A172 (cell line): ENCODE measurements around the gene TMEM248. TPM values are rescaled to one million over a fixed set of nuclear protein-coding genes. Genes with fewer than 3 reads are reported as not detected.
"Not testable (repeated sequence)": the region's sequence is repeated elsewhere in the genome, so short reads cannot be mapped to it uniquely, and the experiment has no call there.

ENCODE experiments used
- DNase-seq: peaks from one replicate; pipeline ENCODE4 v3.0.0-alpha.2; 2015; ENCODE audit warnings: low spot score
- total RNA-seq: library from RNA; depleted of rRNA; stranded (reverse); fragments of >200 nt; shearing (Covaris generic); gene quantifications from 2 replicates; pipeline ENCODE4 v1.2.3, GENCODE V29; 2014; rRNA removed

TMEM248 gene, protein sequence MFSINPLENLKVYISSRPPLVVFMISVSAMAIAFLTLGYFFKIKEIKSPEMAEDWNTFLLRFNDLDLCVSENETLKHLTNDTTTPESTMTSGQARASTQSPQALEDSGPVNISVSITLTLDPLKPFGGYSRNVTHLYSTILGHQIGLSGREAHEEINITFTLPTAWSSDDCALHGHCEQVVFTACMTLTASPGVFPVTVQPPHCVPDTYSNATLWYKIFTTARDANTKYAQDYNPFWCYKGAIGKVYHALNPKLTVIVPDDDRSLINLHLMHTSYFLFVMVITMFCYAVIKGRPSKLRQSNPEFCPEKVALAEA
- 124 and 129 TPM in 2 replicates for total RNA-seq

DNA sequence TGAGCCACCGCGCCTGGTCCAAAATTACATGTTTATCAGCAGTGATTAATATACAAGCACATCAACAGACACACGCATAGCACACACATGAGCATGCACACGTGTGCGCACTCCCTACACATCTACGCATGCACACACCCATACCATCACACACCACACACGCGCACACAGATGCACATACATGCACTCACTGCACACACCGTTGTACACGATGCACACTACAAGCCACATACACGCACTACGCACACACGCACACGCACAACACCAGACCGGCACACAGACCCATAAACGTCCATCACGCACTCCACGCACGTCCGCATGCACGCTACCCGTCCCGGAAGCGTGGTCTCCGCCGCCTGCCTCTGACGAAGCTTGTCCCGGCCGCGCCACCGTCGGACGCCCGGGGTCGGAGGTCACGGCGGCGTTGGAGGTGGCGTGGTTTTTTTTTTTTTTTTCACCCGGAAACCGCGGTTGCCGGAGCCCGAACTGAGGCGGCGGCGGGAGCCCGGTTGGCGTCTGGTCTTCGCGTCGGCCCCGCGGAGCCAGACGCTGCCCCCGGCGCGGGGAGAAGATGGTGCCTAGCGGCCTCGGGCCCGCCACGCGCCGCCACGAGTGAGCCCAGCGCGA, at the start of gene TMEM248:
Gene TMEM248, plus strand, starts transcription at position 457 of the 627 bp plus-strand sequence. CDS start 20,641 bp downstream, outside the sequence.
- peak; percentile 66 for DNase-seq

DNA sequence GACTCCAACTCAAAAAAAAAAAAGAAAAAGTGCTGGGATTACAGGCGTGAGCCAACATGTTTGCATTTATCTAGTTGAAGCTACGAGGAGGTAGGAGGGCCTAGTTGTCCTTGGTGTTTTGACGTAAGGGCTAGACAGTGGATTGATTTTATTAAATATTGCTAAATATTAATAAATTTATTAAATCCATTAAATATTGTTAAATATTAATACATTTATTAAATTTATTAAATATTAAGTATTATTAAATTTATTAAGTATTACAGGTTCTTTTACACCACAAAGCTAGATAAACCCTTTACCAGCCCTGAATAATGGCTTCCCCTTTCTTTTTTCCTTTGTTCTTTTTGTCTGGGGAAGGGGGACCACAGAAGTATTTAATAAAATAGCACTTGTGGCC, 47.5 kb upstream of the TMEM248 start:
- no peak for DNase-seq

DNA sequence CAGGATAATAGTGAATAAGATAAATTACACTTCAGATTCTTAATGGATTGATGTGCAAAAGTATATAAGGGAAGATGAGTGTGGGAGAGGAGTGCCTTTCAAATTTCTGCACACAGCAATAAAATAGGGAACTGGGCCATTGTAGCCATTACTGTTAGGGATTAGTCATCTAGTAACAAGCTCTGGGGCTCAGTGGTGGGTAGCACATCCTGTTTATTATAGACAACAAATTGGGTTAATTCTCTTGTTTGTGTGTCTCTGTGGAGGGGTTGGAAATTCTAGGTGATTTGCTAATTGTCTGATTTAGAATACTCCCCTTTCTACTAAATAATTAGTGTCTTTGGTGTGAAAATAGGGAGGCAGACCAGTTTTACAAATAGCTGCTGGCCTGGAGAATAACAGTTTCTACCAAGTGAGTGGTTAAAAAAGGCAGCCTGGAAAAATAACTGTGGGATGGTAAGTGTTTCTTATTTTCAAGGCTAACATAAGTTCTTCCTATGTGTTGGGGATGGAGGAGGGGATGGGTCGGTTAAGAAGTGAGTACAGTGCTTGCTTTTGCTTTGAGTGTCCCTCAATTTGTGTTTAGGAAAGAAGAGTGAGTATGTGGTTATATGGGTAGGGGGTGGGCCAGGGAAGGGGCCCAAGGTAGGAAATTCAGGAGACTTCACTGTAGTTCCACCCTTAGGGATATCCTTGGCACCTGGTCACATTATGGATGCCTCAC, 43.3 kb upstream of the TMEM248 start:
- DNase-seq: peak; percentile 13

- not testable (repeated sequence) for DNase-seq
Observed at GRCh38 chr7:66878301-66878685, 42.7 kb upstream of the TMEM248 start.

- DNase-seq: no peak
Observed at GRCh38 chr7:66880053-66880452, 41.0 kb upstream of the TMEM248 start.

- not testable (repeated sequence) for DNase-seq
Observed at GRCh38 chr7:66880577-66880976, 40.4 kb upstream of the TMEM248 start.

DNA sequence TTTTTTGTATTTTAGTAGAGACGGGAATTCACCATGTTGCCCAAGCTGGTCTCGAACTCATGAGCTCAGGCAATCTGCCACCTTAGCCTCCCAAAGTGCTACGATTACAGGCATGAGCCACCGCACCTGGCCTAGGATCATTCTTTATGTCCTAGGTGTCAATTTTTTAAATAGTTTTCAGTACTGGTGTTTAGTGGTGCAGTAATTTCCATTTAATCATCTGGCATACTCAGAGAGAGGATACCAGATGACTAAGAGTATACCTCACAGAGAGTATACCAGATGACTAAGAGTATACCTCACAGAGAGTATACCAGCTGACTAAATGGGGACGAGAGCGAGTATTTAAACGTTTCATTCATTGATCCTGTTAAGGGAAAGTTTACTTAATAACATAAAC, 37.3 kb upstream of the TMEM248 start:
- DNase-seq: peak; percentile 68

DNA sequence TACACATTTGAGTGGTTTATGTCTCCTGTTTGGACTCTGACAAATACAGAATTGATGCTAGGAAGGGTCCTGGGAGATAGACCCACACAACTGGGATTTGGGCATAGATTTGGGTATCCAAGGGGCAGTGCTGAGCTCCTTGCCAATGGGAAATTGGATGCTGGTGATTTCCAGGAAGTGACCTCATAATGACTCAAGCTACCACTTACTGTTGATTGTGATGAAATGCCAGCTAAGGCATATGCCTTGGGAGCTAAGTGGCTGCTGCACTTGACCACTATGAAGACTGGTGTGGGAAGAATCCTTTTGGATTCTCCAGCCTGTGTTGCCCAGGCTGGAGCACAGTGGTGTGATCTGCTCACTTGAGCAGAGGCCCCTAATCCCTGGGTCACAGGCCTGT, 36.5 kb upstream of the TMEM248 start:
- DNase-seq: peak; percentile 64

DNA sequence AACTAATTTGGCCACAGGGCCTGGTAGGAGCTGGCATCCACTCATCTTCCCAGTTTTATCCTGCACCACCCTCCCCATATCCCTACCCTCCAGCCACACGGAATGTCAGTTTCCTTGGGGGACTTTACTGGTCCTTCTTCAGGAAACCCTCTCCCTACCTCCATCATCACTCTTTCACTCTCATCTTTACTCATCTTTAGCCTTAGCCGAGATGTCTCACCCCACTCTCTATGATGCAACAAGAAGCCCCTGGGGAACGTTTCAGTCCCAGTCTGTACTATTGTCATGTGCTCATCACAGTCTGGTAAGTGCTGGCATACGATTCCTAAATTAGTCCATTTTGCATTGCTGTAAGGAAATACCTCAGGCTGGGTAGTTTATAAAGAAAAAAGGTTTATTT, 34.9 kb upstream of the TMEM248 start:
- DNase-seq: no peak

GRCh38 chr7:66888223-66888622, 32.8 kb upstream of the TMEM248 start:
- DNase-seq: not testable (repeated sequence)

DNA sequence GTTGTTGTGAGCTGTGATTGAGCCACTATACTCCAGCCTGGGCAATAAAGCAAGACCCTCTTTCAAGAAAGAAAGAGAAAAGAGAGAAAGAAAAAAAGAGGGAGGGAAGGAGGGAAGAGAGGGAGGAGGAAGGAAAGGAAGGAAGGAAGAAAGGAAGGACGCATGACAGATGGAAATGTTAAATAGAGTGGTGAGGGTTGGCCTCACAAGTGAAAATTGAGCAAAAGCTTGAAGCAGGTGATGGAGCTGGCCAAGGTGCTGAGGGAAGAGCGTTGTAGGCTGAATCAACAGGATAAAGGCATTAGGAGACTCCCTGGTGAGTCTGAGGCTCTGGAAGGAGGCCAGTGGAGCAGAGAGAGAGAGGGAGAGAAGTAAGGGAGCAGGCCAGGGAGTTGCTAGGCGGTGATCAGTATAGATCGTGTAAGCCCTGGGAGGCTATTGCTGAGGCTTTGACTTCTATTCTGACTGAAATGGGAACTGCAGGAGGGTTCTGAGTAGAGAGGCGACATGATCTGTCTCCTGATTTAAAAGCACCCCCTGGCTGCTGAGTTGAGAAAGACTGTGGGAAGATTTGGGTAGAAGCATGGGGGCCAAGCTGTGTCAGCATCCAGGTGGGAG, 26.5 kb upstream of the TMEM248 start:
- DNase-seq: peak; percentile 46

DNA sequence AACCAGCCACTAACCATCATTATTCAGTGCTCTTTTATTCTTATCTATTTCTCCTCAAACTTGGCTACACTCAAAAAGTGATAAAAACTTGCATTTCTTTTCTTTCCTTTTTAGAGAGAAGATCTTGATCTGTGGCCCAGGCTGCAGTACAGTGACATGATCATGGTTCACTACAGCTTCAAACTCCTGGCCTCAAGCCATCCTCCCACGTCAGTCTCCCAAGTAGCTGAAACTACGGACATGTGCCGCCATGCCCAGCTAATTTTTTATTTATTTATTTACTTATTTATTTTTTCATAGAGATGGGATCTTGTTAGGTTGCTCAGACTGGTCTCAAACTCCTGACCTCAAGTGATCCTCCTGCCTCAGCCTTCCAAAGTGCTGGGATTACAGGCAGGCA, 24.6 kb upstream of the TMEM248 start:
- no peak for DNase-seq

DNA sequence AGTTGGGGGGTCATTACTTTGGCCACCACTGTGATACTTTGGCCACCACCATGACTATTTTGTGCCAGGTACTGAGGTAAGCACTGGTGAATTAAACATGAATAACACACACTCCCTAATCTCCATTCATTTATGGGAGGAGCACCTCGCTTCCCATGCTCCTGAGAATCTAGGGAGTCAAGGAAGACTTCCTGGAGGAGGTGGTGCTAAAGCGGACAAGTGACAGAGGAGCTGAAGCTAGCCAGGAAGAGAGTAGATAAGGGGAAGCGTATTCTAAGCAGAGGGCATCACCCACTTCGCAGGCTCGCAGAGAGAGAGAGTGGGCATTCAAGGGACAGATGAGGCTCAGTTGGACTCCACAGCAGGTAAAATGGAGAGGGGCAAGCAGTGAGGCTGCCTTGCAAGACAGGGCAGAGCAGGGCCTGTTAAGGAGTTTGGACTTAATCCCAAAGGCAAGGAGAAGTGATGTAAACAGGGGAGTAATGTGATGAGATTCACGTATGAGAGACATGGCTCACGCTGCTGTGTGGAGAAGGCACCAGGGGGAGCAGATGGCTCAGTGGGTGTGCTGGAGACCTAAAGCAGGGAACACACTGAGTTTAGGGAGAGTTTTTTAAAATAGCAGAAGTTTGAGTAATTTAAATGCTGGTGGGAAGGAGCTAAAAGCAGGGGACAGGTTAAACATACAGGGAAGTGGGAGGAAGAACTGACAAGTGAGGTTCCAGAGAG, 21.3 kb upstream of the TMEM248 start:
- DNase-seq: no peak

GRCh38 chr7:66901941-66902843, 18.8 kb upstream of the TMEM248 start:
- no peak for DNase-seq

DNA sequence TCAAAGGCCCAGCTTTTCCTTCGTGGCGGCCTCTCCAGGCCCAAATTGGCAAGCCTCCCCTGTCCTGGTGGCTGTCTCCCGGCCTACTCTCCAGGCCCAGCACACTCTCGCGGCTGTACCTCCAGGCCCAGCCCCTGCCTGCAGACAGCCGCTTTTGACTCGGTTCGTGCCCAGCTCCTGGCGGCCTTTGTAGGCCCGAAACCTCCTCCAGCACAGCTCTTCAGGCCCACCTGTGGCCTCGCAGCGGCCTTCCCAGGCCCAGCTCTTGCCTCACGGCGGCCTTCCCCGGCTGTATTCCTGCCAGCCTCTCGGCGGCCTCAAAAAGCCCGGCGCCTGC, 18.2 kb upstream of the TMEM248 start:
- DNase-seq: no peak

- DNase-seq: no peak
Observed at GRCh38 chr7:66903360-66904062, 17.5 kb upstream of the TMEM248 start.

DNA sequence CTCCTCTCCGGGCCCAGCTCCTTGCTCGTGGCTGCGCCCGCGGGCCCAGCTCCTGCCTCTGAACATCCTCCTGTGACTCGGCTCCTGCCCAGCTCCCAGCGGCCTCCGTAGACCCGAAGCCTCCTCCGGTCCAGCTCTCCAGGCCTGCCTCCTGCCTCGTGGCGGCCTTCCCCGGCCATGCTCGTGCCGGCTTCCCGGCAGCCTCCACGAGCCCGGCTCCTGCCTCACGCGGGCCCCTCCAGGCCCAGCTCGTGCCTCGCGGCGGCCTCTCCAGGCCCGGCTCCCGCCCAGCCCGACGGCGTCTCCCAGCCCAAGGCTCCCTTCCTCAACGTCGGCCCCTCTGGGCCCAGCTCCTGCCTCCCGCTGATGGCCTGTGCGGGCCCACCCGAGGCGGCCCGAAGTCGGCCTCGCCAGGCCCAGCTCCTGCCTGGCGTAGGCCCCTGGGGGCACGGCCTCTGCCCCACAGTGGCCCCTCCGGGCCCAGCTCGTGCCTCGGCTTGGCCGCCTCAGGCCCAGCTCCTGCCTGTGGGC, 16.9 kb upstream of the TMEM248 start:
- no peak for DNase-seq

GRCh38 chr7:66905278-66905677, 15.7 kb upstream of the TMEM248 start:
- DNase-seq: no peak

DNA sequence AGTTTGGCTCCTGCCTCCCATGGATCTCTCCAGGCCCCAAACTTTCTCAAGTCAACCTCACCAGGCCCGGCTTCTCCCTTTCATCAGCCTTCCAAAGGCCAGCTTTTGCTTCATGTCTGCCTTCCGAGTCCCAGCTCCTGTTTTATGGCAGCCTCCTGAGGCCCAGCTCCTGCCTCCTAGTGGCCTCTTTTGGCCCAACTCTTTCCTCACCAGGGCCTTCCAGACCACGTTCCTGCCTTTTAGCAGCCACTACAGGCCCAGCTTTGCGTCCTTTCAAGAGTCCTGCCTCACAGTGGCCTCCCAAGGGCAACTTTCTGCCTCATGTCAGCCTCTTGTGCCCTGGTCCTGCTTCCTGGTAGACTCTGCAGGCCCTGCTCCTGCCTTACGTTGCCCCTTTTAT, 15.3 kb upstream of the TMEM248 start:
- no peak for DNase-seq

DNA sequence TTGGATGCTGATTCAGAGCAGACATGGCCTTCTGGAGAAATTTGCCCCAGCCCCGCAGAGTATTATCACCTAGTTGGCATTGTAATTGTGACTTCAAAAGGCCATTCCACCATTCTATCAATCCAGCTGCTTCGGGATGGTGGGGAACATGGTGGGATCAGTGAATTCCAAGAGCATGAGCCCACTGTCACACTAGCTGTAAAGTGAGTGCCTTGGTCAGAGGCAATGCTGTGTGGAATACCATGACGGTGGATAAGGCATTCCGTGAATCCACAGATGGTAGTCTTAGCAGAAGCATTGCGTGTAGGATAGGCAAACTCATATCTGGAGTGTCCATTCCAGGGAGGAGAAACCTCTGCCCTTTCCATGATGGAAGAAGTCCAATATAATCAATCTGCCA, 13.3 kb upstream of the TMEM248 start:
- DNase-seq: no peak
